G401.6 (cell line): Measurements from ENCODE around the gene B4GALT1.

Source experiments
- FAIRE-seq: peaks from 2 replicates; lab custom pipeline; 2012; peaks lifted over from hg19 to GRCh38; lab: Jason Lieb, UNC

The B4GALT1 gene

DNA sequence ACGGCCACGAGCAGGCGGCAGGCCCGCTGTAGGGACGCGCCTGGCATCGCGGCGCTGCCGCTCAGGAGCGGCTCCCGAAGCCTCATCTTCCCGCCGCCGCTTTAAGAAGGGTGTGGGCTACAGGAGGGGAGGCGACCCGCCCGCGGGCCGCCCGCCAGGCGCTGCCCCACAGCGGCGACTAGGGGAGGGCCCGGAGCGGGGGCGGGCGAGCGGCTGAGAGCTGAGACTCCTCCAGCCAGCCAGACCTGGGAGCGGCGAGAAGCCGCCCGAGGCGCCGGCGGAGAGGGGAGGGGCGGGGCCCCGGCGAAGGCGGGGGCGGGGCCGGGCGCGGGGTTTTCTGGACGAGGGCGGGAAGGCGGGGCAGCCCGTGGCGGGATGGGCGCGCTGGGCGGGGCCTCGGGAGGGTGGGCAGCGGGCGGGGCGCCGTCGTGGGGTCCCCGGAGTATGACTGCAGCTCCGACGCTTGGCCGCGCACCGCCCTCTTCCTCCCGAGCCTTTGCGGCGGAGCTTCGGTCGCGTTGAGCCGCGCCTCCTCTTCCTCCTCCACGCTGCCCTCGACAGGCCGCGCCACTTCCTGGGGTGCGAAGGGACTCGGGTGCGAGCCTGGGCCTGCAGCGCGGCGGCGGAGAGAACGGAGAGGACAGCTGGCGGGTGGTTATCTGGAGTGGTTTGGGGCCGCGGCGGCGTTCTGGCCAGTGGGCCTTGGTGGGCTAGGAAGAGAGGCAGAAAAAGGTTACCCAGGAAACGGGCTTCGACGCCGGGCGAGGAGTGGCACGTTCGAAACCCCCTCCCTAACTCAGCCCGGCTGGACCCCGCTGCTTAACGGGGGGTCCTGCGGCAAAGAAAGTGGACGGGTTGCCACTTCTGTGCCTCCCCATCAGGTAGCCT lies at the start of gene B4GALT1:
Gene B4GALT1 (minus strand): TSS at position 253 of the 888 bp plus-strand sequence. CDS start 167 bp downstream, at position 86.
- FAIRE-seq: no peak

DNA sequence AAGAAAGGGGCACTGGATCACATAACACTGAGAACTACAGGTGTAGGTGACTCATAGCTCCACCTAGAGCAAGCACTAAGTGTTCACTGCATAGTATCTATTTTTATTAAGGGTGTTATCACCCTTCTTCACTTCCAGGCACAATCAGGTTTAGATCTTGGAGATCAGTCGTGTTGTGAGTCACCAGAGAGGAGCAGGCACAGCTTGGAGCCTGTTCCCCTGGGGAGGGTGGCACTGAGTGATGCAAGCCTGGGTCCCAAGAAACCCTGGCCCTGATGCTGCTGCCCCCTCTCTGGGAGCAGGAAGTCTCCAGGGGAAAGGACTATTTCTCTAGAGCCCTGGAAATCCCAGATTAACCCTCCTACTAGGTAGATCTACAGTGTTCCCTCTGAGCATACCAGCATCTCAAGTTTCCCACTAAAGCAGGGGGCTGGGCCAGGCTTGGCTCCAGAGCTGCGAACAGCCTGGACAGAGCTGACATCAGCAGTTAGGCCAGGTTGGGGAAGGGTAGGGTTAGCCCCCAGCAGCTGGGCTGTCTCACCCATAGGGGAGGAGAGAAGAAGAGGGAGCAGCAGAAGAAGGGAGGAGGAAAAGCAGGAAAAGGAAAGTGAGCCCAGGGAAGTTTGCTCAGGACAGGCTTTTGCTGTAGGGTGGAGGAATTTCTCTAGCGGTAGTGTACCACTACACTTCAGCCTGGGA lies 44.7 kb upstream of the B4GALT1 start:
- FAIRE-seq: no peak

DNA sequence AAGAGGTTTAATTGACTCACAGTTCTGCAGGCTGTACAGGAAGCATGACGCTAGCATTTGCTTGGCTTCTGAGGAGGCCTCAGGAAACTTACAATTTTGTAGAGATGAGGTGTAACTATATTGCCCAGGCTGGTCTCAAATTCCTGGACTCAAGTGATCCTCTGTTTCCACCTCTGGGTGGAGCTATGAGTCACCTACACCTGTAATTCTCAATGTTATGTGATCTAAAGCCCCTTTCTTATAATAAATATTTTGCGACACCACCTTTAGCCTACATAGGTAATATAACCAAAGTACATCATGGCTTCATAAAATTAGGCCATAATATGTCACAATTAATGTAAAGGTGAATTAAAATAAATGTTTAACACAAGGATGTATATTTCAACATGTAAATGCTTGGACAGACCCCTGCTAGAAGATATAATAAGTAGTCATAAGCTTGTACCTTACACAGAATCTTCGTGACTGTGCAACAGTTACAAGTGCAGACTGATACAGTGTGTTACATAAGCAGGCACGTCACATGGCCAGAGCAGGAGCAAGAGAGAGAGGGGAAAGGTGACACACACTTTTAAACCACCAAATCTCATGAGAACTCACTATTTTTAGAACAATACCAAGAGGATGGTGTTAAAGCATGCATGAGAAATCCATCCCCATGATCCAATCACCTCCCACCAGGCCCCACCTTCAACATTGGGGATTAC lies 43.0 kb upstream of the B4GALT1 start:
- FAIRE-seq: no peak

DNA sequence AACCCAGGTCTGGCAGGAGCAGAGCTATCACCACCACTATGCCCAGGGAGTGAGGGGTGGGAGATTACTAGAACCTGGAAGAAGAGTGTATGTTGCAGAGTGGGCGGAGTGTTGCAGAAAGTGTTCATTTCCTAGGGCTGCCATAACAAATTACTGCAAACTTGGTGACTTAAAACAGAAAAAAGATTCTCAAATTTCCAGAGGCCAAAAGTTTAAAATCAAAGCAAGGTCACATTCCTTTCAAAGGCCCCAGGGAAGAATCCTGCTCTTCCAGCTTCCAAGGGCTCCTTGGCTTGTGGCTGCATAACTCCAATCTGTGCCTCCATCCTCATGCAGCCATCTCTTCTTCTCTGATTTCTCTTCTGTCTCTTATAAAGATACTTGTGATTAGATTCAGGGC lies 42.3 kb upstream of the B4GALT1 start:
- FAIRE-seq: no peak

DNA sequence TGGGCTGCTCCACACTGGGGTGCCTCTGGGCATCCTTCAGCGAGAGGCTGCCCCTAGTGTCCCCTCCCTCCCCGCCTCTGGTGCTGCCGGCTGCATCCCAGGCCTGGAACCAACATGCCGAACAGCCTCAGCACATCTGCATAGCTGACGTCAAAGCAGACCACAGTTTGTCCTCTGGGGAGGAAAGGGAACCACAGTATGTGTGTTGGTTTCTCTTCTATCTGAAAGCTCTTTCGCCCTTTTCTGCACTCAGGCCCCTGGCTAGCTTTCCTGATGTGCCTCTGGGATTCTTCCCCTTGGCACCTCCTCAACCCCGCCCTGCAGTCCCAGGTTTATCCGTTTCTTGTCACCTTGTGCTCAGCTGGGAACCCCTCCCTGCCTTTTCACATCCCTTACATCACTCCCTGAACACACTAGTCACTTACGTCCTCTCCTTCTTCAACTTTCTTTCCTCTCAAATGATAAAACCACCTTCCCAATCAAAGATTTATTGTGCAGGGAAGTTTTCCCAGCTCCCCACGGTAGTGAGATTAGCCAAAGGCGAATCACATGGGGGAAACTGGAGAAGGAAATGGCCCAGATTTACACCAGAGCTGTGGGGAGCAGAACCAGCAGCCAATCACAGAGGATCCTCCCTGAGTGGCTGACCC lies 35.5 kb upstream of the B4GALT1 start:
- FAIRE-seq: no peak

- FAIRE-seq: no peak
These were observed 34.9 kb upstream of the B4GALT1 start for GRCh38 chr9:33202018-33202417.

- no peak for FAIRE-seq
These were observed 31.0 kb upstream of the B4GALT1 start for GRCh38 chr9:33198165-33198564.

DNA sequence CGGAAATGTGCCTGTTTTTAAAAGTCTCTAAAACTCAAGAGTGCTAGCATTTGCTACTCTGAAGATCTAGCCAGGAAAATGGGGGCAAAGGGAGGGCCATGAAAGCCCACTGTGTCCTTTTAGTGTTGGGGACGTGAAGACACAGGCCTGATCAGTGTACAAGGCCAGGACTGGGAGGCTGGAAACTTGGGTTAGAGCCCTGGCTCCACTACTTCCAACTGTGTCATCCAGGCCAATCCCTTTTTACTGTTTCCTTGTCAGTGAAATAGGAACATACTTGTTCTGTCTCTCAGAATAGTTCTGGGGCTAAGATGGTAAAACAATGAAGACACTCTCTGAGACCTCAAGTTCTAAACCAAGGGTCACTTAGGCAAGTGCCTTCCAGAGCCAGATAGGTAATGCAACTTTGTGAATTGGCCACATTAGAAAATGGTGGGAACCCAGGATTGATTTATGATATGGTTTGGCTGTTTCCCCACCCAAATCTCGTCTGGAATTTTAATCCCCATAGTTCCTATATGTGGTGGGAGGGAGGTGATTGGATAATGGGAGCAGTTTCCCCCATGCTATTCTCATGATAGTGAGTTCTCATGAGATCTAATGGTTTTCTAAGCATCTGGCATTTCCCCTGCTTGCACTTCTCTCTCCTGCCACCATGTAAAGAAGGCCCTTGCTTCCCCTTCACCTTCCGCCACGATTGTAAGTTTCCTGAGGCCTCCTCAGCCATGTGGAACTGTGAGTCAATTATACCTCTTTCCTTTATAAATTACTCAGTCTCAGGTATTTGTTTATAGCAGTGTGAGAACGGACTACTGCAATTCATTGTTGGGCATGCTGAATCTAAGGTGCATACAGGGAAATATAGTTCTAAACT lies 30.4 kb upstream of the B4GALT1 start:
- no peak for FAIRE-seq

GRCh38 chr9:33196736-33197135 lies 29.6 kb upstream of the B4GALT1 start:
- FAIRE-seq: no peak

- no peak for FAIRE-seq
These were observed 26.7 kb upstream of the B4GALT1 start for GRCh38 chr9:33193818-33194217.

DNA sequence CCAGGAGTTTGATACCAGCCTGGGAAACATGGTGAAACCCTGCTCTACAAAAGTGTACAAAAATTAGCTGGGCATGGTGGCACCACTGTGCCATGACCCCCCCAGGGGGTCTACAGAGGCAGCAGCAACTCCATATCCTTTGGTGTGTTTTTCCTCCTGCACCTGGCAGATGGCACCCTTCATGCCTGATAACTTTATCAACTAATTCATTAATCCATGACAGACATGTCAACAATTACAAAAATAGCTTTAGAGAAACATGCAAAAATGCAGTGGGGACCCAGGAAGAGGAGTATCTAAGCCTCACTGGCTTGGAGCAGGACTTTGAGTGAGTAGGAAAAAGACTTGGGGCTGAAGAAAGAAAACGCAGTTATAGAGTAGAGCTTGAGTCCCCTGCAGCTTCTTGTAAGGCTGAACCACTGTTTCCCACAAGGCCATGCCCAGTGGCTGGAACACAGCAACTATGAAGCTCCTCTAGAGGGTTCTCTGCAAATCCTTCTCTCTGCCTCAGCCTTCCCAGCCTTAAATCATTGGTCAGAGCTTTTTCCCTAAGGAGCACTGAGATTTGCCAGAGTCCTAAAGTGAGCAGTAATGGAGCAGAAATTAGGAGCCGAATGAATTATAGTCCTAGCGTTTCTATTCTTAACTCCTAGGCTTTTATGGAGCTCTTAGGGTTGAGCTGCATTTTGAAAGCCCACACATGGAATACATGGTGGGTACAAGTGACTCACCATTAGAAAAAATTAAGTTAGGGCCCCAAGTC lies 25.5 kb upstream of the B4GALT1 start:
- no peak for FAIRE-seq

DNA sequence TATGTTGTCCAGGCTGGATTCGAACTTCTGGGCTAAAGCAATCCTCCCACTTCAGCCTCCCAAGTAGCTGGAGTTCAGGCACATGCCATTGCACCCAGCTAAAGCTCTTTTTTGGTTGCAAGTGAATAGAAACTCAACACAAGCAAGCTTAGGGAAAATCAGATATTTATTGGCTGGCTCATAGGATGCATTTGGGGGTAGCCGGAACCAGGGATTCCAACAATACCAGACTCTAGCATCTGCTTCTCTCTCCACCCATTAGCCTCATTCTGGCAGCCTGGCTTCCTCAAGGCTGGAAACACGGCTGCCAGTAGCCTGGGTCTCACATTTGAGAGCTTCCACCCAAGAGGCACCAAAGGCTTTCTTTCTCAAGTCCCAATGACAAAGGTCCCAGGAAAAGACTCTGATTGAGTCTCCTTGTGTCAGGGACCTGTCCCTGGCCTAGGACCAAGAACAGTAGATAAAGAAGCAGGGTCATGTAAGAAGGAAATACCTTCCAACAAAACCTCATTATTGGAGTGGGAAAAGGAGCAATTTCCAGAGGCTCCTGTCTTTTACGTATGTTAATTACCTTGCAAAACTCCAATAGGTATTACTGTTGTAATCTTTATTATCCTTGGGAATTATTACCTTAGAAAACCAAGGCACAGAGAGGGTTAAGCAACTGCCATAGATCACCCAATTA lies 23.0 kb upstream of the B4GALT1 start:
- FAIRE-seq: no peak

DNA sequence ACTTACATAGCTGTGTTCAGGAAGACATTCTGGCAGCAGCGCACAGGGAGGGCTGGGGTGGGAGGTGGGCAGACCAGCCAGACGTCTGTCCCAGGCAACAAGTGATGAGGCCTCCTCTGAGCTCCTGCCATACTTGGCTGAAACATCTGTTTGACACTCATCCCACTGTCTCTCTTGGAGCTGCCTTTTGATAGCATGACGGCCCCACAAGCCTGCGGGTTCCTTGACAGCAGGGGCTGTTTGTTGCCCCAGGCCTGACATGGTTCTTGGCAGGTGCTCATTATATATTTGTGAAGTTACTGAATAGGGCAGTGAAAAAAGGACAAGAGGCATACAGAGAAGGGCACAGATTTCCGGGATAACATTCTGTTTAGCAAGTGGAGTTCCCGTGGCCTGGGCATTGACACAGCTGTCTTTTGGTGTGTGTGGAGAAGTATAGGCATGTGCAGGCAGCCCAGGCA lies 22.2 kb upstream of the B4GALT1 start:
- no peak for FAIRE-seq

GRCh38 chr9:33188711-33189110 lies 21.6 kb upstream of the B4GALT1 start:
- no peak for FAIRE-seq

- no peak for FAIRE-seq
These were observed 20.5 kb upstream of the B4GALT1 start for GRCh38 chr9:33187519-33188218.

GRCh38 chr9:33186457-33187168 lies 19.5 kb upstream of the B4GALT1 start:
- no peak for FAIRE-seq

- FAIRE-seq: no peak
These were observed 18.7 kb upstream of the B4GALT1 start for GRCh38 chr9:33185858-33186257.

GRCh38 chr9:33185406-33185805 lies 18.3 kb upstream of the B4GALT1 start:
- no peak for FAIRE-seq

DNA sequence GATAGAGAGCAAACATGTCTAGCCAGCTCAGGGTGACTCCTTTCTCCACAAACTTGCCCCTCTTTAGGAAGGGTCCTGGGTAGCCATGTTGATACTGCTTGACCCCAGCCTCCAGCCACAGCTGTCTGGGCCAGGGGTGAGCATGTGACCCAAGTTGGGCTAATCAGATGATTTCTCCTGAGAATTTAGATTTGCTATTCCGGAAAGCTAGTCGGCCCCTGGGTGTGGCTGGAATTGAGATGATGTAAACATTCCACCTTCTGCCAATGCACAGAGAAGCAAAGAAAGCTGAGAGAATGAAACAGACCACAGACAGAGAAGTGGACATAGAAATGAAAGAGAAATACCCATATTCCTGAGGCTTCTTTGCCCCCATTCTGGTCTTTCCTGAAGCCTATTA lies 17.8 kb upstream of the B4GALT1 start:
- FAIRE-seq: no peak
